HepG2 (cell line): ENCODE results near the gene GPR137. TPM values are rescaled to one million over a fixed set of nuclear protein-coding genes. Genes with fewer than 3 reads are reported as not detected.

Experiments
- ELF3 ChIP-seq: IDR thresholded peaks from 2 replicates; pipeline ENCODE4 v1.6.1; 2016; ENCODE audit warnings: missing genetic modification reagents, missing compliant biosample characterization
- NFKB2 ChIP-seq: sonication (generic); formaldehyde crosslinking; IDR thresholded peaks from 2 replicates; pipeline ENCODE4 v1.4.0; 2020; ENCODE audit warnings: missing genetic modification reagents, borderline replicate concordance
- RELA ChIP-seq: sonication (generic); formaldehyde crosslinking; IDR thresholded peaks from 2 replicates; pipeline ENCODE4 v1.4.0; 2020; ENCODE audit warnings: missing genetic modification reagents
- SP4 ChIP-seq: sonication (generic); formaldehyde crosslinking; IDR thresholded peaks from 2 replicates; pipeline ENCODE4 v1.8.1; 2023; ENCODE audit warnings: mild to moderate bottlenecking, missing genetic modification reagents
- TGIF2 ChIP-seq: IDR thresholded peaks from 2 replicates; pipeline ENCODE4 v1.6.1; 2016; ENCODE audit warnings: control low read depth, missing compliant biosample characterization
- ZNF567 ChIP-seq: sonication (generic); formaldehyde crosslinking; IDR thresholded peaks from 2 replicates; pipeline ENCODE4 v1.8.1; 2023; ENCODE audit warnings: mild to moderate bottlenecking, missing genetic modification reagents, borderline replicate concordance
- polyA plus RNA-seq, 8 experiments: library from polyadenylated mRNA; depleted of rRNA in 3 of 8; stranded (reverse) in 7 of 8; unstranded in 1 of 8; fragments of >200 nt; fragmentation: Illumina TruSeq in 4 of 8; extraction: Trizol in 4 of 8; gene quantifications; 2 replicates each; pipeline versions ENCODE4 v1.2.1 to v1.2.3, GENCODE V29; 2011 to 2016; ENCODE audit warnings: low read depth in 4 of 8, missing spikeins in 1 of 8, mixed read lengths in 1 of 8; ENCODE audit not compliant: insufficient read depth in 1 of 8
- total RNA-seq, 5 experiments: library from RNA; depleted of rRNA; stranded (reverse); fragments of >200 nt; fragmentation: Illumina TruSeq; extraction: Trizol; gene quantifications; 2 replicates each; pipeline ENCODE4 v1.2.3, GENCODE V29; 2016; ENCODE audit warnings: low read depth in 1 of 5
- TF ChIP-seq, protein P1 (sequence below): sonication (generic); formaldehyde crosslinking; IDR thresholded peaks from 2 replicates; pipeline ENCODE4 v1.5.0; 2020; ENCODE audit warnings: mild to moderate bottlenecking, missing genetic modification reagents
- TF ChIP-seq, protein P2 (sequence below): sonication (generic); formaldehyde crosslinking; IDR thresholded peaks from 2 replicates; pipeline ENCODE4 v1.8.0; 2022; ENCODE audit warnings: mild to moderate bottlenecking, missing genetic modification reagents, borderline replicate concordance
- TF ChIP-seq, protein P3 (sequence below): sonication (generic); formaldehyde crosslinking; IDR thresholded peaks from 2 replicates; pipeline ENCODE4 v1.9.0; 2021; ENCODE audit warnings: mild to moderate bottlenecking, missing genetic modification reagents
- TF ChIP-seq, protein P4 (sequence below): sonication (generic); formaldehyde crosslinking; IDR thresholded peaks from 2 replicates; pipeline ENCODE4 v1.8.0; 2022; ENCODE audit warnings: low read depth, missing genetic modification reagents
- TF ChIP-seq, protein P5 (sequence below): sonication (generic); formaldehyde crosslinking; conservative IDR thresholded peaks from 2 replicates; pipeline ENCODE4 v1.4.0; 2020; ENCODE audit warnings: missing genetic modification reagents

GPR137 gene
- total and polyA plus RNA-seq, 2 of the 13 experiments (the other 11 are each of a cell fraction or from before 2014, with no cell fraction given): 8.5 to 13.2 TPM

DNA sequence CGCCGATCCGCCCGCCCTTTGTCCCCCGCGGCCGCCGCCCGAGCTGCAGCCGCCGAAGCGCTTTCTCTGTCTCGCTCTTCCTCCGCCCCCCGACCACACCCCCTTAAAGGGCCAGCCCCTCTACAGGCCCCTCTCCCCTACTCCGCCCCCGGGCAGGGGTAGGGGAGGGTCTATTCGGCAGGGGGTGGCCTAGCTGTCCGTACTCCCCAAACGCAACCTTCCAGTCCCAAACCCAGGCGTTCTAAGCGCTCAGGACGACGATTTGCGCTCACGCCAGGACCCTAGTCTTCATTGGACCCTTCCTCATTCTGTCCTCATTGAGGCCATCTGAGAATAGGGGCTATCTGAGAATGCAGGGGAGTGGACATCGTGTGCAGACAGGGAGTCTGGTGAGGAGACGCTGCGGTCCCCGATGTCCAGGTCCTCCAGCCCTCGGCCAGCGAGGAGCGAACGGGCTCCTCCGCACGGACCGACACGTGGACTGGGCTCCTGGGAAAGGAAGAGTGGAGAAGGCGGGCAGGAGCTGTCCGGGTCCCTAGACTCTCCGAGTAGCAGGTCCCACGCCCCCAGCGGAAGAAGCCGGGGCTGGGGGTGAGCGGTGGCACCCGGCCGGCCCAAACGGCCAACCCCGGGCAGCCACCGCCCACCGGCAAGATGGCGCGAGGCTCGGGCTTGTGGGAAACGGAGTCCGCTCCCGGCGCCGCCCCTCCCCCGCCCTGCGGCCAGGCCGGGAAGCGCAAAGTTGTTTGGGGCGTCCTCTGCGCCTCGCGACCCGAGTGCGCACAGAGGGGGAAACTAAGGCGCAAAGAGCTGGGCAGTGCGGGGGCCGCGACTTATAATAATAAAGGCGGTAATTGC, 38.5 kb upstream of the GPR137 start, which contains the start of gene PPP1R14B (continued):
- TF ChIP-seq, protein P1, sequence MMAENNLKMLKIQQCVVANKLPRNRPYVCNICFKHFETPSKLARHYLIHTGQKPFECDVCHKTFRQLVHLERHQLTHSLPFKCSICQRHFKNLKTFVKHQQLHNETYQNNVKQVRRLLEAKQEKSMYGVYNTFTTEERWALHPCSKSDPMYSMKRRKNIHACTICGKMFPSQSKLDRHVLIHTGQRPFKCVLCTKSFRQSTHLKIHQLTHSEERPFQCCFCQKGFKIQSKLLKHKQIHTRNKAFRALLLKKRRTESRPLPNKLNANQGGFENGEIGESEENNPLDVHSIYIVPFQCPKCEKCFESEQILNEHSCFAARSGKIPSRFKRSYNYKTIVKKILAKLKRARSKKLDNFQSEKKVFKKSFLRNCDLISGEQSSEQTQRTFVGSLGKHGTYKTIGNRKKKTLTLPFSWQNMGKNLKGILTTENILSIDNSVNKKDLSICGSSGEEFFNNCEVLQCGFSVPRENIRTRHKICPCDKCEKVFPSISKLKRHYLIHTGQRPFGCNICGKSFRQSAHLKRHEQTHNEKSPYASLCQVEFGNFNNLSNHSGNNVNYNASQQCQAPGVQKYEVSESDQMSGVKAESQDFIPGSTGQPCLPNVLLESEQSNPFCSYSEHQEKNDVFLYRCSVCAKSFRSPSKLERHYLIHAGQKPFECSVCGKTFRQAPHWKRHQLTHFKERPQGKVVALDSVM (CRISPR knock-in tag): no peak
- no peak; the same call in 1 of the 2 replicates for TF ChIP-seq ELF3 (CRISPR knock-in tag)
- TF ChIP-seq, protein P2, sequence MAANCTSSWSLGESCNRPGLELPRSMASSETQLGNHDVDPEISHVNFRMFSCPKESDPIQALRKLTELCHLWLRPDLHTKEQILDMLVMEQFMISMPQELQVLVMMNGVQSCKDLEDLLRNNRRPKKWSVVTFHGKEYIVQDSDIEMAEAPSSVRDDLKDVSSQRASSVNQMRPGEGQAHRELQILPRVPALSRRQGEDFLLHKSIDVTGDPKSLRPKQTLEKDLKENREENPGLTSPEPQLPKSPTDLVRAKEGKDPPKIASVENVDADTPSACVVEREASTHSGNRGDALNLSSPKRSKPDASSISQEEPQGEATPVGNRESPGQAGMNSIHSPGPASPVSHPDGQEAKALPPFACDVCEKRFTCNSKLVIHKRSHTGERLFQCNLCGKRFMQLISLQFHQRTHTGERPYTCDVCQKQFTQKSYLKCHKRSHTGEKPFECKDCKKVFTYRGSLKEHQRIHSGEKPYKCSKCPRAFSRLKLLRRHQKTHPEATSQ (CRISPR knock-in tag): no peak
- TF ChIP-seq, protein P3, sequence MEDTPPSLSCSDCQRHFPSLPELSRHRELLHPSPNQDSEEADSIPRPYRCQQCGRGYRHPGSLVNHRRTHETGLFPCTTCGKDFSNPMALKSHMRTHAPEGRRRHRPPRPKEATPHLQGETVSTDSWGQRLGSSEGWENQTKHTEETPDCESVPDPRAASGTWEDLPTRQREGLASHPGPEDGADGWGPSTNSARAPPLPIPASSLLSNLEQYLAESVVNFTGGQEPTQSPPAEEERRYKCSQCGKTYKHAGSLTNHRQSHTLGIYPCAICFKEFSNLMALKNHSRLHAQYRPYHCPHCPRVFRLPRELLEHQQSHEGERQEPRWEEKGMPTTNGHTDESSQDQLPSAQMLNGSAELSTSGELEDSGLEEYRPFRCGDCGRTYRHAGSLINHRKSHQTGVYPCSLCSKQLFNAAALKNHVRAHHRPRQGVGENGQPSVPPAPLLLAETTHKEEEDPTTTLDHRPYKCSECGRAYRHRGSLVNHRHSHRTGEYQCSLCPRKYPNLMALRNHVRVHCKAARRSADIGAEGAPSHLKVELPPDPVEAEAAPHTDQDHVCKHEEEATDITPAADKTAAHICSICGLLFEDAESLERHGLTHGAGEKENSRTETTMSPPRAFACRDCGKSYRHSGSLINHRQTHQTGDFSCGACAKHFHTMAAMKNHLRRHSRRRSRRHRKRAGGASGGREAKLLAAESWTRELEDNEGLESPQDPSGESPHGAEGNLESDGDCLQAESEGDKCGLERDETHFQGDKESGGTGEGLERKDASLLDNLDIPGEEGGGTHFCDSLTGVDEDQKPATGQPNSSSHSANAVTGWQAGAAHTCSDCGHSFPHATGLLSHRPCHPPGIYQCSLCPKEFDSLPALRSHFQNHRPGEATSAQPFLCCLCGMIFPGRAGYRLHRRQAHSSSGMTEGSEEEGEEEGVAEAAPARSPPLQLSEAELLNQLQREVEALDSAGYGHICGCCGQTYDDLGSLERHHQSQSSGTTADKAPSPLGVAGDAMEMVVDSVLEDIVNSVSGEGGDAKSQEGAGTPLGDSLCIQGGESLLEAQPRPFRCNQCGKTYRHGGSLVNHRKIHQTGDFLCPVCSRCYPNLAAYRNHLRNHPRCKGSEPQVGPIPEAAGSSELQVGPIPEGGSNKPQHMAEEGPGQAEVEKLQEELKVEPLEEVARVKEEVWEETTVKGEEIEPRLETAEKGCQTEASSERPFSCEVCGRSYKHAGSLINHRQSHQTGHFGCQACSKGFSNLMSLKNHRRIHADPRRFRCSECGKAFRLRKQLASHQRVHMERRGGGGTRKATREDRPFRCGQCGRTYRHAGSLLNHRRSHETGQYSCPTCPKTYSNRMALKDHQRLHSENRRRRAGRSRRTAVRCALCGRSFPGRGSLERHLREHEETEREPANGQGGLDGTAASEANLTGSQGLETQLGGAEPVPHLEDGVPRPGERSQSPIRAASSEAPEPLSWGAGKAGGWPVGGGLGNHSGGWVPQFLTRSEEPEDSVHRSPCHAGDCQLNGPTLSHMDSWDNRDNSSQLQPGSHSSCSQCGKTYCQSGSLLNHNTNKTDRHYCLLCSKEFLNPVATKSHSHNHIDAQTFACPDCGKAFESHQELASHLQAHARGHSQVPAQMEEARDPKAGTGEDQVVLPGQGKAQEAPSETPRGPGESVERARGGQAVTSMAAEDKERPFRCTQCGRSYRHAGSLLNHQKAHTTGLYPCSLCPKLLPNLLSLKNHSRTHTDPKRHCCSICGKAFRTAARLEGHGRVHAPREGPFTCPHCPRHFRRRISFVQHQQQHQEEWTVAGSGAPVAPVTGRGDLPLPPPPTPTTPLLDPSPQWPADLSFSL (CRISPR knock-in tag): no peak
- TF ChIP-seq ZNF567 (CRISPR knock-in tag): no peak
- TF ChIP-seq NFKB2 (CRISPR knock-in tag): no peak
- no peak for TF ChIP-seq RELA (CRISPR knock-in tag)
- TF ChIP-seq SP4 (CRISPR knock-in tag): peak; percentile 70
- TF ChIP-seq, protein P4, sequence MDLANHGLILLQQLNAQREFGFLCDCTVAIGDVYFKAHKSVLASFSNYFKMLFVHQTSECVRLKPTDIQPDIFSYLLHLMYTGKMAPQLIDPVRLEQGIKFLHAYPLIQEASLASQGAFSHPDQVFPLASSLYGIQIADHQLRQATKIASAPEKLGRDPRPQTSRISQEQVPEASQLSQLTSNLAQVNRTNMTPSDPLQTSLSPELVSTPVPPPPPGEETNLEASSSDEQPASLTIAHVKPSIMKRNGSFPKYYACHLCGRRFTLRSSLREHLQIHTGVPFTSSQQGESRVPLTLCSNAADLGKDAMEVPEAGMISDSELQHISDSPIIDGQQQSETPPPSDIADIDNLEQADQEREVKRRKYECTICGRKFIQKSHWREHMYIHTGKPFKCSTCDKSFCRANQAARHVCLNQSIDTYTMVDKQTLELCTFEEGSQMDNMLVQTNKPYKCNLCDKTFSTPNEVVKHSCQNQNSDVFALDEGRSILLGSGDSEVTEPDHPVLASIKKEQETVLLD (CRISPR knock-in tag): peak; percentile 33; the same call in 1 of the 2 replicates
- TF ChIP-seq, protein P5, sequence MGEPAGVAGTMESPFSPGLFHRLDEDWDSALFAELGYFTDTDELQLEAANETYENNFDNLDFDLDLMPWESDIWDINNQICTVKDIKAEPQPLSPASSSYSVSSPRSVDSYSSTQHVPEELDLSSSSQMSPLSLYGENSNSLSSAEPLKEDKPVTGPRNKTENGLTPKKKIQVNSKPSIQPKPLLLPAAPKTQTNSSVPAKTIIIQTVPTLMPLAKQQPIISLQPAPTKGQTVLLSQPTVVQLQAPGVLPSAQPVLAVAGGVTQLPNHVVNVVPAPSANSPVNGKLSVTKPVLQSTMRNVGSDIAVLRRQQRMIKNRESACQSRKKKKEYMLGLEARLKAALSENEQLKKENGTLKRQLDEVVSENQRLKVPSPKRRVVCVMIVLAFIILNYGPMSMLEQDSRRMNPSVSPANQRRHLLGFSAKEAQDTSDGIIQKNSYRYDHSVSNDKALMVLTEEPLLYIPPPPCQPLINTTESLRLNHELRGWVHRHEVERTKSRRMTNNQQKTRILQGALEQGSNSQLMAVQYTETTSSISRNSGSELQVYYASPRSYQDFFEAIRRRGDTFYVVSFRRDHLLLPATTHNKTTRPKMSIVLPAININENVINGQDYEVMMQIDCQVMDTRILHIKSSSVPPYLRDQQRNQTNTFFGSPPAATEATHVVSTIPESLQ (CRISPR knock-in tag): 0 out of 2 replicates have a peak, but pooled peaks have one; percentile 65
- TF ChIP-seq TGIF2 (CRISPR knock-in tag): no peak
